Smooth muscle cell (in vitro differentiated cells): ENCODE measurements around the gene EEF2KMT. TPM values are rescaled to one million over a fixed set of nuclear protein-coding genes. Genes with fewer than 3 reads are reported as not detected.

Experiments used
- DNase-seq: peaks from one replicate; lab custom pipeline; 2025; ENCODE audit not compliant: unreplicated experiment; lab: John Stamatoyannopoulos, UW
- H2AFZ ChIP-seq: fragments of 200-600 bp; sonication (generic); 2 replicates; pipeline ENCODE4 v1.6.0; 2016; ENCODE audit warnings: antibody characterized with exemption, low read depth, mild to moderate bottlenecking
- H3F3A ChIP-seq: fragments of 200-600 bp; sonication (generic); 2 replicates; pipeline ENCODE4 v1.6.0; 2017; ENCODE audit warnings: antibody characterized with exemption, low read depth
- H3K27ac ChIP-seq: fragments of 200-600 bp; sonication (generic); 2 replicates; pipeline ENCODE4 v1.5.1; 2016; ENCODE audit warnings: low read depth, mild to moderate bottlenecking
- H3K27me3 ChIP-seq: fragments of 200-600 bp; sonication (generic); 2 replicates; pipeline ENCODE4 v1.6.1; 2016; ENCODE audit warnings: low read depth, mild to moderate bottlenecking
- H3K36me3 ChIP-seq: fragments of 200-600 bp; sonication (generic); 2 replicates; pipeline ENCODE4 v1.5.1; 2016; ENCODE audit warnings: low read depth
- H3K4me1 ChIP-seq: fragments of 200-600 bp; sonication (generic); 2 replicates; pipeline ENCODE4 v1.5.1; 2016; ENCODE audit warnings: low read depth
- H3K4me2 ChIP-seq: fragments of 200-600 bp; sonication (generic); 2 replicates; pipeline ENCODE4 v1.6.0; 2016; ENCODE audit warnings: mild to moderate bottlenecking
- H3K4me3 ChIP-seq: fragments of 200-600 bp; sonication (generic); 2 replicates; pipeline ENCODE4 v1.5.1; 2016; ENCODE audit warnings: mild to moderate bottlenecking
- H3K79me2 ChIP-seq: fragments of 200-600 bp; sonication (generic); 2 replicates; pipeline ENCODE4 v1.6.0; 2016; ENCODE audit warnings: low read depth, mild to moderate bottlenecking
- H3K9ac ChIP-seq: fragments of 200-600 bp; sonication (generic); 2 replicates; pipeline ENCODE4 v1.6.0; 2016; ENCODE audit warnings: low read depth
- H3K9me3 ChIP-seq: fragments of 200-600 bp; sonication (generic); replicated peaks from 2 replicates; pipeline ENCODE4 v1.5.1; 2016; ENCODE audit warnings: low read depth
- H4K20me1 ChIP-seq: fragments of 200-600 bp; sonication (generic); 2 replicates; pipeline ENCODE4 v1.6.0; 2016; ENCODE audit warnings: low read depth
- WGBS: methylation state at CpG from one replicate; pipeline ENCODE4 v1.1.7; 2016; ENCODE audit warnings: low lambda C conversion rate; 5-methylcytosine and 5-hydroxymethylcytosine counted together
- polyA plus RNA-seq: library from polyadenylated mRNA; unstranded; fragments of >200 nt; fragmentation: Nextera tagmentation; extraction: Ambion mirVana; gene quantifications from 2 replicates; pipeline ENCODE4 v1.2.1, GENCODE V29; 2016
- total RNA-seq: library from RNA; depleted of rRNA; stranded (reverse); fragments of >200 nt; gene quantifications from 2 replicates; pipeline ENCODE4 v1.2.3, GENCODE V29; 2014
- TF ChIP-seq, protein P1 (sequence below): fragments of 200-600 bp; sonication (generic); IDR thresholded peaks from 2 replicates; pipeline ENCODE4 v1.5.1; 2017; ENCODE audit warnings: borderline replicate concordance, mild to moderate bottlenecking, antibody characterized with exemption; ENCODE audit not compliant: insufficient read depth, poor library complexity, severe bottlenecking

The EEF2KMT gene
- total and polyA plus RNA-seq, 2 experiments from 2014 or later = 6.2 to 9.9 TPM

DNA sequence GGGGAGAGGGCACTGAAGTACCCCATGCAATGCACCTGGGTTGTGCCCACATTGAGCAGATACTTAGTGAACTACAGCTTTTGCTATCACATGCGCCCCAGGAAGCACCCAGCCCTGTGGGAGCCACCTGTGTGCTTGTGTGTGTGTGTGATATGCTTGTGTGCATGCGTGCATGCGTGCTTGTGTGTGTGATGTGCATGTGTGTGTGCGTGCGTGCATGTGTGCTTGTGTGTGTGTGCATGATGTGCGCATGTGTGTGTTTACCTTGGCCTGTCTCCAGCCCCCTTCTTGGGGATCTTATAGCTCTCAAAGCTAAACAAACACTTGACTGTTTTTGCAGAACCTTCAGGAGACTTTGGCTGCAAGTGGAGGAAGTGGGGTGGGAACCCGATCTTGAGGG is 32.7 kb downstream of the EEF2KMT start:
- H3F3A ChIP-seq = no peaks in the 10 kb centered on the region
- H3K9me3 ChIP-seq = no peaks in the 10 kb centered on the region
- H3K9ac ChIP-seq = no peak overlapping the region
- TF ChIP-seq, protein P1, sequence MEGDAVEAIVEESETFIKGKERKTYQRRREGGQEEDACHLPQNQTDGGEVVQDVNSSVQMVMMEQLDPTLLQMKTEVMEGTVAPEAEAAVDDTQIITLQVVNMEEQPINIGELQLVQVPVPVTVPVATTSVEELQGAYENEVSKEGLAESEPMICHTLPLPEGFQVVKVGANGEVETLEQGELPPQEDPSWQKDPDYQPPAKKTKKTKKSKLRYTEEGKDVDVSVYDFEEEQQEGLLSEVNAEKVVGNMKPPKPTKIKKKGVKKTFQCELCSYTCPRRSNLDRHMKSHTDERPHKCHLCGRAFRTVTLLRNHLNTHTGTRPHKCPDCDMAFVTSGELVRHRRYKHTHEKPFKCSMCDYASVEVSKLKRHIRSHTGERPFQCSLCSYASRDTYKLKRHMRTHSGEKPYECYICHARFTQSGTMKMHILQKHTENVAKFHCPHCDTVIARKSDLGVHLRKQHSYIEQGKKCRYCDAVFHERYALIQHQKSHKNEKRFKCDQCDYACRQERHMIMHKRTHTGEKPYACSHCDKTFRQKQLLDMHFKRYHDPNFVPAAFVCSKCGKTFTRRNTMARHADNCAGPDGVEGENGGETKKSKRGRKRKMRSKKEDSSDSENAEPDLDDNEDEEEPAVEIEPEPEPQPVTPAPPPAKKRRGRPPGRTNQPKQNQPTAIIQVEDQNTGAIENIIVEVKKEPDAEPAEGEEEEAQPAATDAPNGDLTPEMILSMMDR = no peak
- no peak overlapping the region for H3K27ac ChIP-seq
- no peaks in the 10 kb centered on the region for H3K27me3 ChIP-seq
- no peak overlapping the region for H3K4me2 ChIP-seq
- no peak overlapping the region for H3K4me3 ChIP-seq
- H3K4me1 ChIP-seq = peaks cover 2% of the 10 kb centered on the region
- no peak for DNase-seq
- no peaks in the 10 kb centered on the region for H3K36me3 ChIP-seq
- 96% methylated on average over 7 of the region's 7 CpGs for WGBS
- H3K79me2 ChIP-seq = no peaks in the 10 kb centered on the region
- H2AFZ ChIP-seq = no peak overlapping the region
- no peaks in the 10 kb centered on the region for H4K20me1 ChIP-seq

DNA sequence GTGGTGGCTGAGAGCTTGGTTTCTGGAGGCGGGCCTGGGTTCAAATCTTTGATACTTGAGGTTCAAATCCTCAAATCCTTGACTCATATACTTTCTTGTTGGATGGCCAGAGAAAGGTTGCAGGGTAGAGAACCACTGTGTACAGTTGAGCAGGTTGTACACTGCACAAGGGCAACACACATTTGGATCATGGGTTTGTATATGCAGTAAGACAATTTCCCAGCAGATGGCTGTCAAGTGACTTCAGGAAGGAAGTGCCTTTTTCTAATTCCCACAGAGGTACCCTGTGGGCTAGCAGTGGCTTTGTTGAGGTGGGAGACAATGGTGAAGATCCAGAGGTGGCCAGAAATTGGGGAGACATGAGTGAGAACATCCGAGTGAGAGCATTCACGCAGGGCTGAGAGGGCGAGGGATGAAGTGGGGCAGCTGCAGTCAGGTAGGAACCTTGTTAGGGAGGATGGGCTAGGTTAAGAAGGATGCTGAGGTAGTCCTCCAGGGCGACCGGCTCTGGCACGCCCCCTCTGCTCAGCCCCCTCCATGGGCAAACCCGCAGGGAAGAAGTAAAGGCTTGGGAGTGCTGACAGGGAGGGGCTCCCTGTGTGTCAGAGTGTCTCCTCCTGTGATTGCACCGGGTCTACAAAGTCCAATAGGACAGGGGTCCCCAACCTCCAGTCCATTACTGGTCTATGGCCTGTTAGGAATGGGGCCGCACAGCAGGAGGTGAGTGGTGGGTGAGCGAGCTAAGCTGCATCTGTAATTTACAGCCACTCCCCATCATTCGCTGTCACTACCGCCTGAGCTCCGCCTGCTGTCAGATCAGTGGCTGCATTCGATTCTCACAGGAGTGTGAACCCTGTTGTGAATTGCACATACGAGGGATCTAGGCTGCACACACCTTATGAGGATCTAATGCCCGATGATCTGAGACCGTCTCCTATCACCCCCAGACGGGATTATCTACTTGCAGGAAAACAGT is 34.5 kb downstream of the EEF2KMT start:
- TF ChIP-seq, protein P1 = no peak
- Histone ChIP-seq H3K9ac (no peak overlapping the region), H3K4me2 (no peak overlapping the region), H3K36me3 (no peaks in the 10 kb centered on the region), H3K4me3 (no peak overlapping the region), H3K9me3 (no peaks in the 10 kb centered on the region), H3K4me1 (peaks cover 9% of the 10 kb centered on the region), H3K27ac (no peak overlapping the region), H3K79me2 (no peaks in the 10 kb centered on the region), H3K27me3 (no peaks in the 10 kb centered on the region), H3F3A (no peaks in the 10 kb centered on the region), H2AFZ (no peak overlapping the region), H4K20me1 (no peaks in the 10 kb centered on the region)
- 66% methylated on average over 19 of the region's 19 CpGs for WGBS
- no peak for DNase-seq

DNA sequence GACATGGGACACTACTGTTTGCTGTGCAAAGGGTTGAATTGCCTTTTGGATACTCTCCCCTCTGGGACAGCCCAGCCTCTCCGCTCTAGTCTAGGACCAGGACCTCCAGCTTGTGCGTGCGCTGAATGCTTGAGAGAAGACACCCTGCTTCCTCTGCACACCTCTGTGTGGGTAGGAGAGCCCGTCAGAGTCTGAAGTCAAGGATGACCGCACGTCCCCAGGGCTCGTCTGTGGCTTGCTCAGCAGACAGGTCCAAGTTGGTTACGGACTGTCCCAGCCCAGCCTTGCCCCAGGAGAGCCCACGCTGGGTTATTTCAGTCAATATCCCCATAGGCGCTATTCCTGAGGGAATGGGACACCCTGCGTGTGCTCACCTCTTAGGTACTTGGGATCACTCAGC is 35.5 kb downstream of the EEF2KMT start:
- H3K9ac ChIP-seq = no peak overlapping the region
- no peaks in the 10 kb centered on the region for H4K20me1 ChIP-seq
- TF ChIP-seq, protein P1 = no peak
- no peak overlapping the region for H2AFZ ChIP-seq
- H3K27ac ChIP-seq = no peak overlapping the region
- no peak overlapping the region for H3K4me2 ChIP-seq
- no peaks in the 10 kb centered on the region for H3F3A ChIP-seq
- no peak for DNase-seq
- no peaks in the 10 kb centered on the region for H3K36me3 ChIP-seq
- no peaks in the 10 kb centered on the region for H3K27me3 ChIP-seq
- H3K9me3 ChIP-seq = no peaks in the 10 kb centered on the region
- WGBS = 88% methylated on average over 11 of the region's 11 CpGs
- H3K4me1 ChIP-seq = peaks cover 9% of the 10 kb centered on the region
- H3K79me2 ChIP-seq = no peaks in the 10 kb centered on the region
- no peak overlapping the region for H3K4me3 ChIP-seq
